ENCODE measurements around the gene KRT76.
"Not testable (repeated sequence)": the region's sequence is repeated elsewhere in the genome, so short reads cannot be mapped to it uniquely, and the experiment has no call there.

The KRT76 gene

DNA sequence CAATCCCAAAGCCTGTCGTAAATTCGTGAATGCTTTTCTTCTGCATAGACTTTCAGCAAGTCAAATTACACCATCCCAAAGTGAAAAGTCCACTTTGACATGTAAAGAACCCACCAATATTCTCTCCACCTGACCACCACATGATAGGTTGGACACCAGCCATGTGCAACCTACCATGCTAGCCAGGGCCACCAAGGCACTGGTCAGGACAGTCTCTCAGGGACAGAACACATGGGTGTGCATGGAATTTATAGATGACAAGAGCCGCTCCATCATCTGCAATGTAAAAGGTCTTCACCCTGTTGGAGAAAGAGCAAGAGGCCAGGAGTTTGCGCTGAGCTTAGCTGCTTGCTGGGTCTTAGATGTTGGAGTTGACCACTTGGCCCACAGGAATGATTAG is 5.4 kb upstream of the KRT76 start:
- no peak for DNase-seq

DNA sequence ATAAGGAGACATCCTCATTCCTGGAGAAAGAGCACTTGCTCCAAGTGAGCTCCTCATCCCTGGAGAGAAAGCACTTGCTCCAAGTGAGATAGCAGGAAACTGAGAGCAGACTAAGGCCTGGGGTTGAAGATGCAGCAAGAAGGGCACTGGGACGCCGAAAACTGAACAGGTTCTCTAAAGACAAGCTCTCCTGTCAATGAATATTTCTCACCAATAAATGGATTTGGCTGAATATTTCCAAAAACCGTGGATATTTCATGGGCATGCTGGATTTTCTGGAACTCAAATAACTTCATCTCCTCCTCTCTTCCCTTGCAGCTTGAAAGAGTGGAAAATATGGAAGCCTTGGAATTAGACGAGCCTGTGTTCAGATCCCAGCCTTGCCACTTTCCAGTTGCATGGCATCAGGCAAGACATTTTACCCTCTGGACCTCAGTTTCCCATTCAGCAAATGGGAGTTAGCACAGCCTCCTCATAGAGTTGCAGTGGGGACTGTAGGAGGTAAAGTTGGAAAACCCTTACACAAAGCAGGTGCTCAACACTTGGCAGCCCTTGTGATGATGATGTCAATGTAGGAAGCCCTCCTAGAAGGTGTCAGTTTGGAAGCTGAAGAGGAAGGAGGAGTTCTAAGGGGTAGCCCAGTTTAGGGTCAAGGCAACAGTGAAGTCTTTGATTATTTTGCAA is 4.4 kb upstream of the KRT76 start:
- no peak for DNase-seq

GRCh38 chr12:52779914-52780313 is 2.8 kb upstream of the KRT76 start:
- DNase-seq, result no peak

DNA sequence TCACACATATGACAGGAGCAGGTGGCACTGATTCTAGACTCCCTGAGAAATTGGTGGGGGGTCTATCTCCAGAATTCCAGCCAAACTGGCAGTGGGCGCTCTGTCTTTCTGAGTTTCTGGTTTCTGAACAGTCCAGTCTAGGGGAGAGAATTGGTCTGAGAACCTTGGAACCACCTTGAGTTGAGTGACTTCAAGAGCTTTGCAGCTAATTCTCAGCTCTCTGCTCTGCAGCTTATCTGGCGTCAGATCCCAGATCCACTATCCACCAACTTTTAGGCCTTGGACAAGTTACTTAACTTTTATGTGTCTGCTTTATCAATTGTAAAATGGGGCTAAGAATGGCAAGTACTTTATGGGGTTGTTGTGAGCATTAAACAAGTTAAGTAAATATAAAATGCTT is 1.7 kb upstream of the KRT76 start:
- DNase-seq, result no peak

- no peak for DNase-seq
These were observed 421 bp upstream of the KRT76 start for GRCh38 chr12:52777566-52777965.

DNA sequence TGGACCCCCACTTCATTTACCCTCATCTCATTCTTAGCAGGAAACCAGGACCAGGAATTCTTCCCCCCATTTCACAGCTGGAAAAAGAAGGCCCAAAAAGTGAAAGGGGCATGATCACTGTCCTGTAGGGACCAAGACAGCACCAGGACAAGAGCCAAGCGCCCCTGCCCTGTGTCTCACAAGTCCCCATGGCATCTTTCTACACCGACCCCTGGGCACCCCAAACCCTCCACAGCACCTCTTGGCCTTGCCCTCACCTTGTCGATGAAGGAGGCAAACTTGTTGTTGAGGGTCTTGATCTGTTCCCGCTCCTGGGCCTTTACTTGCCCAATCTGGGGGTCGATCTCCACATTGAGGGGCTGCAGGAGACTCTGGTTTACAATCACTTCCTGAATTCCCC is 710 bp downstream of the KRT76 start:
- no peak for DNase-seq

- no peak for DNase-seq
These were observed 2.4 kb downstream of the KRT76 start for GRCh38 chr12:52774629-52775250.

GRCh38 chr12:52772772-52773171 is 4.4 kb downstream of the KRT76 start:
- no peak for DNase-seq

GRCh38 chr12:52772188-52772587 is 5.0 kb downstream of the KRT76 start:
- no peak for DNase-seq

- no peak for DNase-seq
These were observed 5.6 kb downstream of the KRT76 start for GRCh38 chr12:52771505-52771904.

DNA sequence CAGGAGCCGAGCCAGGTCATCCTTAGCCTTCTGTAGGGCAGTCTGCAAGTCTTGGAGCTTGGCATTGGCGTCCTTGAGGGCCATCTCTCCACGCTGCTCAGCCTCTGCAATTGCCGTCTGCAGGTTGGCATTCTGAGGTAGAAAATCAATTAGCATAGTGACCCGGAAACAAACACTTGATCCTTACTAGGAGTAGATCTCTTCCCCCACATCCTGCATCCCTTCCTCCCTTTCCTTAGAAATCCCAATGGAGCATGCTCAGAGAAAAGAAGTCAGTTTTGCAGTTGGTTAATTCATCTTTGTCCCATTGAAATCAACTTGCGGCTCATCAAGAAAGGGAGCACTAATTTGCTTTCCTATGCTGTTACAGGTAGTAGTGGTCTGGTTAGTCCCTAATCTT is 6.1 kb downstream of the KRT76 start:
- DNase-seq, result no peak

GRCh38 chr12:52769946-52770345 is 7.2 kb downstream of the KRT76 start:
- DNase-seq, result no peak

GRCh38 chr12:52769354-52769753 is 7.8 kb downstream of the KRT76 start:
- DNase-seq, result no peak

DNA sequence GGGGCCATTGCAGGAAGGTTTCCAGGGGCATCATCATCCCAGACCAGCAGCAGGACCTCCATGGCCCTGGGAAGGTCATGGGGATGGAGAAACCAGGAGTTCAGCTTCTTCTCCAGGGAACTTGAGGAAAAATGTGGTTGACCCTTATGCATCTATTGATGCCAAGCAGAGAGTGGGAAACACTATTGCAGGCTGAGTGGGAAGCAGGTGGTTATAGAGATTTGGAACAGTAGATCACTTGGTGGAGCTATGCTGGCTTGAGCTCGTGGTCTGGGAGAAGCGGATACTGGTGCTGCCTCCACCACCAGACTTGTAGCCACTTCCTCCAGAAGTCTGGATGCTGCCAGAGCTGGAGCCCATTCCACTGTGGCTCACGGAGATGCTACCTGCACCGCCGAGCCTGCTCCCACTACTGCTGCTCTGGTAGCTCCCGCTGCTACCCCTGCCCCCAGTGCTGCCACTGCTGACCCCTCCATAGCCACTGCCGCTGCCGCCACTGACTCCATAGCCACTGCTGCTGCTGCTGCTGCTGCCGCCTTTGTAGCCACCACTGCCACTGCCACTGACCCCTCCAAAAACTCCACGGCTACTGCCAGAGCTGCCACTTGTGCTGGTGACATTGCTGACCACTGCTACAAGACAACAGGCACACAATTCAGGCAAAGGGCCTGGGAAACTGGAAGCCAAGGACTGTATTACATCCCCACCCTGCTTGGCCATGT is 8.5 kb downstream of the KRT76 start:
- no peak for DNase-seq

- no peak for DNase-seq
These were observed 9.7 kb downstream of the KRT76 start for GRCh38 chr12:52767427-52767826.

GRCh38 chr12:52767020-52767379 is 10.1 kb downstream of the KRT76 start:
- DNase-seq, result no peak

DNA sequence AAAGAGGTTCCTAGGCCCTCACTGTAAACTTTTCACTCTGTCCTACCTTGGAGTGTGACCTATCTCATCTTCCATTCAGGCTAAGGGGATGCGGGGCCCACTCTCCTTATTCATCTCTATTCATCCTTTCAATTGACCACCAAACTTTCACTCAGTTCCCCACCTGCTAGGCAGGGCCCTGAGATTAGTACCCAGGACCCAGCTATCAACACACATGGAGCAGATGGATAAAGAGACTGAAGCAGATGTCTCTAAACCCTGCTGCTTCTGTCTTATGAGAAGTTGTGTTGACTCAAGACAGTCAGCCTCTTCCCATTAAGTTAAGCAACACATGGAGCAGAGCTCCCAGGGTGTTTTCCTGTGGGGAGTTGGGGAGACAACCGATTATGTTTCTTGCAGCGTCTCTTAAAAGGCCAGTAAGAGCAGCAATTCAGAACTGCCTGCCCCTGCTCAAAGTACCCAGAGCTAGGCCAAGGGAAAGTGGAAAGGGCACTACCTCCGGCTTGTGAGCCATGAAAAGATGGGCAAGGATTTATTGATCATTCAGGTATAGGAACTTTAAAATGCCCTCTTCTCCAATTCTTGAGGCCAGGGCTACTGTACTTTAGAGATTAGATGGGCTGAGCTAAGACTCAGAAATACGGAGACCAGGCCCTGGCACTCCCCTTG is 10.7 kb downstream of the KRT76 start:
- DNase-seq, result no peak

GRCh38 chr12:52765702-52766101 is 11.4 kb downstream of the KRT76 start:
- no peak for DNase-seq

- DNase-seq, result no peak
These were observed 13.2 kb downstream of the KRT76 start for GRCh38 chr12:52763991-52764390.

DNA sequence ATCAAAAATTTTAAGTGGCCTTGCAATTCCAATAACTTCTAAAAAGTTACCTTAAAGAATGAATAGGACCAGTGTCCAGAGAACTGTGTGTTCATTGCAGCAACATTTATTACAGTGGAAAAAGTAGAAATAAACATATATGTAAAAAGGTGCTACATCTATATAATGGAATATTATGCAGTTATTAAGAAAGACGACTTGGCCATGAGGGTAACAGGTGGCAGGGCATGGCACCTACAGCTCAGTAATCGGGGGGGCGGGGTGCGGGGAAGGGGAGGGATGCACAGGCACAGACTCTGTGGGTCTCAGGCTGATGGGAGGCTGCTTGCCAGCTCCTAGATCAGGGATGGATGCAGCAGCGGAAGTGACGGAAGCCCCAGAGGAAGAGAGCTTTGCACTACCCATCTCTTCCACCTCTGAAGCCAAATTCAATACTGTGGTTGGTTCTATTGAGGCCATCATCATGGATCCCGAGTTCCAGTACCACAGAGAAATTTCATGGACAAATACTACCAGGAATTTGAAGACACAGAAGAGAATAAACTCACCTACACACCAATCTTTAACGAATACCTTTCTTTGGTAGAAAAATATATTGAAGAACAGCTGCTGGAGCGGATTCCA is 14.0 kb downstream of the KRT76 start:
- DNase-seq, result no peak

DNA sequence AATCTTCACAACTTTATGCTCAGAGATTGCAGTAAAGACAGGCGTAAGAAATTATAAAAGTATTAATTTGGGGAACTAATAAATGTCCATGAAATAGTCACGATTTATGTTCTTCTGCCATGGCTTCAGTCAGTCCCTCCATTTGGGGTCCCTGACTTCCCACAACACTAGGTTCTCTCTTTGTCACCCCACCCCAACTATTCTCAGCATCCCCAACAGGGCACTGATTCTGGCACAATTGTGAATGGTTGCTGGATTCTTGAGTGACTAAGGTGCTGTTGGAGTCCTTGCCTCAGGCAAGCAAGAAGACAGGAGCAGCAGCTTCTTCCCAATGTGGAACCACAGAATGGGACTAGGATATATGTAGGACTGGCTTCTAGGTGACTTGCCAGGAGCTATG is 15.3 kb downstream of the KRT76 start:
- DNase-seq, result no peak

- DNase-seq, result not testable (repeated sequence)
These were observed 15.9 kb downstream of the KRT76 start for GRCh38 chr12:52761218-52761617.

All from amygdala (tissue), 56 donors.